ENCODE results near the gene REXO1. TPM values are rescaled to one million over a fixed set of nuclear protein-coding genes. Genes with fewer than 3 reads are reported as not detected.

REXO1 gene
- total and polyA plus RNA-seq, 2 donors (not counting 1 experiment from before 2014, with no cell fraction given), result 6.1 to 6.8 TPM

GRCh38 chr19:1770866-1771576 is 77.3 kb downstream of the REXO1 start:
- Histone ChIP-seq H3K4me3 (replicated peaks in 1 of 4; ENCODE audit: control extremely low read depth in 1 of 4, insufficient read depth in 1 of 4, low read depth in 3 of 4, low read length in 4 of 4) (no peak overlapping the region), H3K79me2 (ENCODE audit: control insufficient read depth, insufficient read depth, low read length) (no peaks in the 10 kb centered on the region), H2AFZ (ENCODE audit: low read length) (no peak overlapping the region), H3K27me3 (ENCODE audit: control insufficient read depth, insufficient read depth, low read length) (peaks cover 23% of the 10 kb centered on the region), H3K9ac (ENCODE audit: insufficient read depth, low read length) (no peak overlapping the region), H3K4me1 (ENCODE audit: control insufficient read depth, extremely low read depth, insufficient read depth, low read length) (no peaks in the 10 kb centered on the region), H3K4me2 (ENCODE audit: extremely low read depth, insufficient read depth, low read length) (no peak overlapping the region), H3K9me3 (ENCODE audit: control insufficient read depth, insufficient read depth, low read depth, low read length) (no peaks in the 10 kb centered on the region), H3K36me3 (ENCODE audit: control insufficient read depth, insufficient read depth, low read length) (no peaks in the 10 kb centered on the region), H3K27ac (ENCODE audit: insufficient read depth, low read length) (no peak overlapping the region), H4K20me1 (ENCODE audit: control insufficient read depth, extremely low read depth, insufficient read depth, low read length) (no peaks in the 10 kb centered on the region)
- TF ChIP-seq EZH2 (IDR thresholded peaks at IDR 0.05; ENCODE audit: low read length, missing control alignments), result no peak
- no peak for TF ChIP-seq CTCF (conservative IDR thresholded peaks at IDR 0.05 in 1 of 2, IDR thresholded peaks at IDR 0.05 in 1 of 2; ENCODE audit: low read depth in 1 of 2, low read length in 2 of 2)
- no peak for DNase-seq (ENCODE audit: low read depth in 2 of 2)

- Histone ChIP-seq H3K9ac (ENCODE audit: insufficient read depth, low read length) (no peak overlapping the region), H3K27ac (ENCODE audit: insufficient read depth, low read length) (no peak overlapping the region), H3K79me2 (ENCODE audit: control insufficient read depth, insufficient read depth, low read length) (no peaks in the 10 kb centered on the region), H3K4me1 (ENCODE audit: control insufficient read depth, extremely low read depth, insufficient read depth, low read length) (no peaks in the 10 kb centered on the region), H3K27me3 (ENCODE audit: control insufficient read depth, insufficient read depth, low read length) (peaks cover 33% of the 10 kb centered on the region), H3K4me2 (ENCODE audit: extremely low read depth, insufficient read depth, low read length) (no peak overlapping the region), H3K4me3 (replicated peaks in 1 of 4; ENCODE audit: control extremely low read depth in 1 of 4, insufficient read depth in 1 of 4, low read depth in 3 of 4, low read length in 4 of 4) (no peak overlapping the region), H3K9me3 (ENCODE audit: control insufficient read depth, insufficient read depth, low read depth, low read length) (no peaks in the 10 kb centered on the region), H2AFZ (ENCODE audit: low read length) (no peak overlapping the region), H3K36me3 (ENCODE audit: control insufficient read depth, insufficient read depth, low read length) (no peaks in the 10 kb centered on the region), H4K20me1 (ENCODE audit: control insufficient read depth, extremely low read depth, insufficient read depth, low read length) (no peaks in the 10 kb centered on the region)
- TF ChIP-seq CTCF (conservative IDR thresholded peaks at IDR 0.05 in 1 of 2, IDR thresholded peaks at IDR 0.05 in 1 of 2; ENCODE audit: low read depth in 1 of 2, low read length in 2 of 2) (no peak), EZH2 (IDR thresholded peaks at IDR 0.05; ENCODE audit: low read length, missing control alignments) (no peak)
- no peak for DNase-seq (ENCODE audit: low read depth in 2 of 2)
Observed at GRCh38 chr19:1769645-1769985, 78.7 kb downstream of the REXO1 start.

GRCh38 chr19:1768918-1769644 is 79.2 kb downstream of the REXO1 start:
- Histone ChIP-seq H4K20me1 (ENCODE audit: control insufficient read depth, extremely low read depth, insufficient read depth, low read length) (no peaks in the 10 kb centered on the region), H3K4me1 (ENCODE audit: control insufficient read depth, extremely low read depth, insufficient read depth, low read length) (no peaks in the 10 kb centered on the region), H3K27me3 (ENCODE audit: control insufficient read depth, insufficient read depth, low read length) (peaks cover 38% of the 10 kb centered on the region), H3K9ac (ENCODE audit: insufficient read depth, low read length) (no peak overlapping the region), H3K27ac (ENCODE audit: insufficient read depth, low read length) (no peak overlapping the region), H3K9me3 (ENCODE audit: control insufficient read depth, insufficient read depth, low read depth, low read length) (no peaks in the 10 kb centered on the region), H3K4me3 (replicated peaks in 1 of 4; ENCODE audit: control extremely low read depth in 1 of 4, insufficient read depth in 1 of 4, low read depth in 3 of 4, low read length in 4 of 4) (no peak overlapping the region), H2AFZ (ENCODE audit: low read length) (no peak overlapping the region), H3K36me3 (ENCODE audit: control insufficient read depth, insufficient read depth, low read length) (no peaks in the 10 kb centered on the region), H3K4me2 (ENCODE audit: extremely low read depth, insufficient read depth, low read length) (no peak overlapping the region), H3K79me2 (ENCODE audit: control insufficient read depth, insufficient read depth, low read length) (no peaks in the 10 kb centered on the region)
- no peak for TF ChIP-seq CTCF (conservative IDR thresholded peaks at IDR 0.05 in 1 of 2, IDR thresholded peaks at IDR 0.05 in 1 of 2; ENCODE audit: low read depth in 1 of 2, low read length in 2 of 2)
- no peak for TF ChIP-seq EZH2 (IDR thresholded peaks at IDR 0.05; ENCODE audit: low read length, missing control alignments)
- DNase-seq (ENCODE audit: low read depth in 2 of 2), result no peak
